SK-N-MC (cell line): ENCODE measurements around the gene DNAH8.

Source experiments
- DNase-seq: peaks from one replicate; pipeline ENCODE4 v3.0.0-alpha.2; 2011; ENCODE audit warnings: low read depth, low spot score
- H3K27ac ChIP-seq: fragments of 200-600 bp; sonication (generic); 2 replicates; pipeline ENCODE4 v1.5.1; 2016; ENCODE audit warnings: mixed run types
- H3K36me3 ChIP-seq: fragments of 200-600 bp; sonication (generic); 2 replicates; pipeline ENCODE4 v1.6.1; 2017; ENCODE audit warnings: antibody characterized with exemption, low read length, mixed read lengths; ENCODE audit not compliant: insufficient read depth
- H3K4me3 ChIP-seq: fragments of 200-600 bp; sonication (generic); 2 replicates; pipeline ENCODE4 v1.5.1; 2016
- H3K9ac ChIP-seq: fragments of 200-600 bp; sonication (generic); 2 replicates; pipeline ENCODE4 v1.8.0; 2017; ENCODE audit warnings: mixed run types, mixed read lengths; ENCODE audit not compliant: insufficient read length
- H3K9me3 ChIP-seq: fragments of 200-600 bp; sonication (generic); 2 replicates; pipeline ENCODE4 v1.6.1; 2017; ENCODE audit warnings: low read depth, mild to moderate bottlenecking, antibody characterized with exemption, low read length, moderate library complexity, mixed read lengths
- EZH2 ChIP-seq: fragments of 200-600 bp; sonication (generic); IDR thresholded peaks from one replicate; pipeline ENCODE4 v1.6.1; 2017; ENCODE audit warnings: antibody characterized with exemption
- FOXP2 ChIP-seq: optimal IDR thresholded peaks from 2 replicates; pipeline ENCODE3; 2011; ENCODE audit warnings: mild to moderate bottlenecking, moderate library complexity; ENCODE audit not compliant: insufficient read depth; ENCODE audit errors: extremely low read length, control extremely low read depth
- POLR2AphosphoS5 ChIP-seq: IDR thresholded peaks from 2 replicates; pipeline ENCODE4 v1.6.1; 2012; ENCODE audit warnings: mild to moderate bottlenecking, low read depth, low read length, borderline replicate concordance

Gene DNAH8

GRCh38 chr6:39059496-39060310 lies 344.6 kb downstream of the DNAH8 start:
- no peak for DNase-seq
- Histone ChIP-seq H3K9ac (no peak overlapping the region), H3K27ac (no peak overlapping the region), H3K36me3 (no peaks in the 10 kb centered on the region), H3K4me3 (no peak overlapping the region), H3K9me3 (no peaks in the 10 kb centered on the region)
- TF ChIP-seq FOXP2, result no peak
- TF ChIP-seq EZH2, result no peak
- TF ChIP-seq POLR2AphosphoS5, result no peak

- TF ChIP-seq POLR2AphosphoS5 (no peak), EZH2 (no peak), FOXP2 (no peak)
- no peak for DNase-seq
- Histone ChIP-seq H3K36me3 (no peaks in the 10 kb centered on the region), H3K27ac (no peak overlapping the region), H3K9ac (no peak overlapping the region), H3K9me3 (no peaks in the 10 kb centered on the region), H3K4me3 (no peak overlapping the region)
These were observed 345.5 kb downstream of the DNAH8 start for GRCh38 chr6:39060467-39061160.

- Histone ChIP-seq H3K36me3 (no peaks in the 10 kb centered on the region), H3K27ac (no peak overlapping the region), H3K9ac (no peak overlapping the region), H3K9me3 (no peaks in the 10 kb centered on the region), H3K4me3 (no peak overlapping the region)
- DNase-seq, result no peak
- TF ChIP-seq EZH2 (no peak), FOXP2 (no peak), POLR2AphosphoS5 (no peak)
These were observed 346.1 kb downstream of the DNAH8 start for GRCh38 chr6:39061182-39061581.

- Histone ChIP-seq H3K9ac (no peak overlapping the region), H3K4me3 (no peak overlapping the region), H3K9me3 (no peaks in the 10 kb centered on the region), H3K27ac (no peak overlapping the region), H3K36me3 (no peaks in the 10 kb centered on the region)
- no peak for TF ChIP-seq EZH2
- TF ChIP-seq FOXP2, result no peak
- TF ChIP-seq POLR2AphosphoS5, result no peak
- DNase-seq, result no peak
These were observed 346.5 kb downstream of the DNAH8 start for GRCh38 chr6:39061588-39061987.

GRCh38 chr6:39062014-39062740 lies 347.1 kb downstream of the DNAH8 start:
- DNase-seq, result no peak
- Histone ChIP-seq H3K27ac (no peak overlapping the region), H3K9ac (no peak overlapping the region), H3K36me3 (no peaks in the 10 kb centered on the region), H3K9me3 (no peaks in the 10 kb centered on the region), H3K4me3 (no peak overlapping the region)
- no peak for TF ChIP-seq EZH2
- no peak for TF ChIP-seq FOXP2
- no peak for TF ChIP-seq POLR2AphosphoS5

DNA sequence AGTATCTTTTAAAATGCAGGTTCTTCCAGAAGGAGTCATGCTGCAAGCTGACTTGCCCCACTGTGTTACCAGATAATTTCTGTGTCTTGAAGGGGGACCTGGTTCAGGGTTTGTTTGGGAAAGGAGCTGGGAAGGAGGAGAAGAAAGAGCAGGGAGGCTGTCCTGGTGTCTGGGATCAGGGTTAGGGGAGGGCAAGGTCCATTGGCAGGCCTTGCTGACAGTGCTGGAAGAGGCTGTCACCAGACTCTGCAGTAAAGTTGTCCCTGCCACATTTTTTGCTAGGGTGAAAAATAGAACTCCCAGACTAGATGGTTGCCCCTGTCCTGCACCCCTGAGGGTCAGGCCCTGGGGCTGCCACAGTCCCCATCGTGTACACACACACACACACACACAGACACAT lies 348.4 kb downstream of the DNAH8 start:
- Histone ChIP-seq H3K27ac (no peak overlapping the region), H3K9me3 (no peaks in the 10 kb centered on the region), H3K4me3 (no peak overlapping the region), H3K36me3 (no peaks in the 10 kb centered on the region), H3K9ac (no peak overlapping the region)
- TF ChIP-seq POLR2AphosphoS5 (no peak), FOXP2 (no peak), EZH2 (no peak)
- DNase-seq, result no peak

DNA sequence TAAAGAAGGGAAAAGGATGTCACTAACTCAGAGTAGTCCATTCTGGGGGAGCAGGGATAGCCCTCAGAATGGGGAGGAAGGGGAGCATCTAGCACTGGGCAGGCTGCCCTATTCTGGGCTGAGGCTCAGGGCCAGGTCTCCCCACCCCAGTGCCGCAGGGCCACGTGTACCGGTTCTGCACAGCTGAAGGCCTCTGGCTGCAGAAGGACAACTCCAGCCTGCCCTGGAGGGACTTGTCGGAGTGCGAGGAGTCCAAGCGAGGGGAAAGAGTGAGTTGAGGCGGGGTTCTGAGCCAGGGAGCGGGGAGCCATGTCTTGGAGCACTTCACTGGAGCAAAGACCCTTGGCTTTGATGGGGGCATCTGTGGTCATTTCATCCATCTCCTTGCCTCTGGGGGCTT lies 350.4 kb downstream of the DNAH8 start:
- TF ChIP-seq FOXP2, result no peak
- no peak for TF ChIP-seq POLR2AphosphoS5
- TF ChIP-seq EZH2, result no peak
- no peak for DNase-seq
- Histone ChIP-seq H3K4me3 (no peak overlapping the region), H3K9me3 (no peaks in the 10 kb centered on the region), H3K9ac (no peak overlapping the region), H3K36me3 (no peaks in the 10 kb centered on the region), H3K27ac (no peak overlapping the region)

DNA sequence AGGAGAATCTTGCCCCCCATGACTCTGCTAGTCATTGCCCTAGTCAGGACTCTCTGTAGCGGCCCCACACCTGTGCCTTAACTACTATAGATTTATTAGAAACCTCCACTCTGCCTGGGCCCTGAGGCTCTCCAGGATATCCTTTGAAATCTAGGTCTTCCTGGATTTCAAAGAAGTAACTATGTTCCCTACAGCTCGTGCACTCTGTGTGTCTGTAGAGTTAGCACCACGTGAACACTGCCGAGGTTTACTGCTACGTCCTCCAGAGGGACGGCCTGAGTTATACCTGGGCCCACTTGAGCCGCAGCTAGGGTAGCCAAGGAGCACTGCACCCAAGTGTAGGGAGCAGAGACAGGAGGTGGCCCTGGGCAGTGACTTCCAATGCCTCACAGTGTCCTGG lies 353.3 kb downstream of the DNAH8 start:
- TF ChIP-seq FOXP2, result no peak
- TF ChIP-seq EZH2, result no peak
- no peak for TF ChIP-seq POLR2AphosphoS5
- DNase-seq, result no peak
- H3K9ac ChIP-seq, result no peak overlapping the region

GRCh38 chr6:39072830-39073229 lies 357.7 kb downstream of the DNAH8 start:
- no peaks in the 10 kb centered on the region for H3K9me3 ChIP-seq
- no peak for DNase-seq
- TF ChIP-seq FOXP2 (no peak), EZH2 (no peak), POLR2AphosphoS5 (no peak)
- no peak overlapping the region for H3K27ac ChIP-seq
- H3K4me3 ChIP-seq, result no peak overlapping the region
- H3K9ac ChIP-seq, result no peak overlapping the region
- no peaks in the 10 kb centered on the region for H3K36me3 ChIP-seq

More for the DNA sequence above, 353.3 kb downstream of the DNAH8 start:
- H3K27ac ChIP-seq, result no peak overlapping the region
- no peaks in the 10 kb centered on the region for H3K9me3 ChIP-seq
- no peak overlapping the region for H3K4me3 ChIP-seq
- no peaks in the 10 kb centered on the region for H3K36me3 ChIP-seq
